Body of pancreas (tissue), 4 donors: ENCODE measurements around the gene ERLIN1.

Source experiments
- POLR2A ChIP-seq, 3 donors: fragments of 450-650 bp; IDR thresholded peaks; one replicate each; pipeline ENCODE4 v1.6.1; 2016; ENCODE audit warnings: antibody characterized with exemption in 3 of 3, mild to moderate bottlenecking in 2 of 3
- TF ChIP-seq, protein P1 (sequence below), 7 experiments: fragments of 450-650 bp in 4 of 7; fragments of 200-600 bp in 3 of 7; sonication (generic) in 3 of 7; IDR thresholded peaks; one replicate each; pipeline ENCODE4 v1.5.1; 2016 to 2019; ENCODE audit warnings: antibody characterized with exemption in 7 of 7

DNA sequence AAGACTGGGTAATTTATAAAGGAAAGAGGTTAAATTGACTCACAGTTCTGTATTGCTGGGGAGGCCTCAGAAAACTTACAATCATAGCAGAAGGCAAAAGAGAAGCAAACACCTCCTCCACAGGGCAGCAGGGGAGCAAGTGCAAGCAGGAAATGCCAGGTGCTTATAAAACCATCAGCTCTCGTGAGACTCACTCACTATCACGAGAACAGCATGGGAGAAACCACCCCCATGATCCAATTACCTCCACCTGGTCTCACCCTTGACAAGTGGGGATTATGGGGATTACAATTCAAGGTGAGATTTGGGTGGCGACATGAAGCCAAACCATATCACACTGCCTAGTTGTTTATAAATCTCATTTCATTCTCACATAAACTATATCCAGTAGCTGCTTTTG lies 76.2 kb downstream of the ERLIN1 start:
- TF ChIP-seq, protein P1, sequence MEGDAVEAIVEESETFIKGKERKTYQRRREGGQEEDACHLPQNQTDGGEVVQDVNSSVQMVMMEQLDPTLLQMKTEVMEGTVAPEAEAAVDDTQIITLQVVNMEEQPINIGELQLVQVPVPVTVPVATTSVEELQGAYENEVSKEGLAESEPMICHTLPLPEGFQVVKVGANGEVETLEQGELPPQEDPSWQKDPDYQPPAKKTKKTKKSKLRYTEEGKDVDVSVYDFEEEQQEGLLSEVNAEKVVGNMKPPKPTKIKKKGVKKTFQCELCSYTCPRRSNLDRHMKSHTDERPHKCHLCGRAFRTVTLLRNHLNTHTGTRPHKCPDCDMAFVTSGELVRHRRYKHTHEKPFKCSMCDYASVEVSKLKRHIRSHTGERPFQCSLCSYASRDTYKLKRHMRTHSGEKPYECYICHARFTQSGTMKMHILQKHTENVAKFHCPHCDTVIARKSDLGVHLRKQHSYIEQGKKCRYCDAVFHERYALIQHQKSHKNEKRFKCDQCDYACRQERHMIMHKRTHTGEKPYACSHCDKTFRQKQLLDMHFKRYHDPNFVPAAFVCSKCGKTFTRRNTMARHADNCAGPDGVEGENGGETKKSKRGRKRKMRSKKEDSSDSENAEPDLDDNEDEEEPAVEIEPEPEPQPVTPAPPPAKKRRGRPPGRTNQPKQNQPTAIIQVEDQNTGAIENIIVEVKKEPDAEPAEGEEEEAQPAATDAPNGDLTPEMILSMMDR (IDR thresholded peaks at IDR 0.05) = no peak
- no peak for TF ChIP-seq POLR2A (IDR thresholded peaks at IDR 0.05)
